Measurements from ENCODE around the gene CC2D1A. TPM values are rescaled to one million over a fixed set of nuclear protein-coding genes. Genes with fewer than 3 reads are reported as not detected.
"Not testable (repeated sequence)": the region's sequence is repeated elsewhere in the genome, so short reads cannot be mapped to it uniquely, and the experiment has no call there.

Gene CC2D1A
- total RNA-seq, 4 donors from 2014 or later = 113 to 294 (median 177) TPM

GRCh38 chr19:13917888-13918406 lies 11.9 kb downstream of the CC2D1A start:
- Histone ChIP-seq H3K36me3 (peaks cover 0 to 79% (median 37%) of the 10 kb centered on the region in 4 donors), H3K9me3 (no peaks in the 10 kb centered on the region), H3K4me1 (peaks cover 0 to 18% (median 7%) of the 10 kb centered on the region in 4 donors), H3K27me3 (no peaks in the 10 kb centered on the region), H3K4me3 (no peak overlapping the region), H3K27ac (no peak overlapping the region)
- intact Hi-C loops (cut with DNase I; ENCODE audit: low total_unique reads) = no loop called here
- TF ChIP-seq EP300 (IDR thresholded peaks at IDR 0.05; ENCODE audit: low read depth) (no peak), POLR2AphosphoS5 (IDR thresholded peaks at IDR 0.05) (no peak), POLR2A (IDR thresholded peaks at IDR 0.05) (no peak)
- TF ChIP-seq, protein P1, sequence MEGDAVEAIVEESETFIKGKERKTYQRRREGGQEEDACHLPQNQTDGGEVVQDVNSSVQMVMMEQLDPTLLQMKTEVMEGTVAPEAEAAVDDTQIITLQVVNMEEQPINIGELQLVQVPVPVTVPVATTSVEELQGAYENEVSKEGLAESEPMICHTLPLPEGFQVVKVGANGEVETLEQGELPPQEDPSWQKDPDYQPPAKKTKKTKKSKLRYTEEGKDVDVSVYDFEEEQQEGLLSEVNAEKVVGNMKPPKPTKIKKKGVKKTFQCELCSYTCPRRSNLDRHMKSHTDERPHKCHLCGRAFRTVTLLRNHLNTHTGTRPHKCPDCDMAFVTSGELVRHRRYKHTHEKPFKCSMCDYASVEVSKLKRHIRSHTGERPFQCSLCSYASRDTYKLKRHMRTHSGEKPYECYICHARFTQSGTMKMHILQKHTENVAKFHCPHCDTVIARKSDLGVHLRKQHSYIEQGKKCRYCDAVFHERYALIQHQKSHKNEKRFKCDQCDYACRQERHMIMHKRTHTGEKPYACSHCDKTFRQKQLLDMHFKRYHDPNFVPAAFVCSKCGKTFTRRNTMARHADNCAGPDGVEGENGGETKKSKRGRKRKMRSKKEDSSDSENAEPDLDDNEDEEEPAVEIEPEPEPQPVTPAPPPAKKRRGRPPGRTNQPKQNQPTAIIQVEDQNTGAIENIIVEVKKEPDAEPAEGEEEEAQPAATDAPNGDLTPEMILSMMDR (IDR thresholded peaks at IDR 0.05) = no peak
- 92% methylated on average over 11 to 14 of the region's 14 CpGs for WGBS, 2 donors (ENCODE audit: low coverage in 1 of 2)
- in situ Hi-C loops (cut with MboI; ENCODE audit: low pct_ligation_motif_present in 1 of 4, low pct_unique_long_range_greater_than_20kb in 1 of 4, low sequenced_read_pairs in 3 of 4) = no loop called here
- DNase-seq = no peak

DNA sequence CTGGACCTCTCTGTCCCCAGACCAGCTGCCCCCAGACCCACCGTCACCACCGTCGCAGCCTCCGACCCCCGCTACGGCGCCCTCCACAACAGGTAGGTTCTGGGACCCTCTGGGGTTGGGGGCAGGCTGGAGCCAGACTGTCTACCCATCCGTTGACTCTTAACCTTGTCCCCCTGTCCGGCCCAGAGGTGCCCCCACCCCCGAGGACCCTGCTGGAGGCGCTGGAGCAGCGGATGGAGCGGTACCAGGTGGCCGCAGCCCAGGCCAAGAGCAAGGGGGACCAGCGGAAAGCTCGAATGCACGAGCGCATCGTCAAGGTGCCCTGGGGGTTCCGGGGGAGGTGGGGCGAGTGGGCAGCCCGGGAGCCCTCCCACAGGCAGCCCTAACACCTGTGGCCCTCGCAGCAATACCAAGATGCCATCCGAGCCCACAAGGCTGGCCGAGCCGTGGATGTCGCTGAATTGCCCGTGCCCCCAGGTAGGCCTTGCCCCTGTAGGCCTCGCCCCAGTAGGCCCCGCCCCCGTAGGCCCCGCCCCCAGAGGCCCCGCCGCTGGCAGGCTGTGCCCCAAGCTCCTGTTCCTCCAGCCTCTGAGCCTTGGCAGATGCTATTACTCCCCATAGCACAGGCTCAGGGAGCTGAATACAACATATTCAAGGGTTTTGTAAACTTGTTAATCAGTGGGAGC lies 12.9 kb downstream of the CC2D1A start:
- no peak overlapping the region for H3K4me3 ChIP-seq
- TF ChIP-seq EP300 (IDR thresholded peaks at IDR 0.05; ENCODE audit: low read depth) (no peak), POLR2AphosphoS5 (IDR thresholded peaks at IDR 0.05) (no peak), POLR2A (IDR thresholded peaks at IDR 0.05) (no peak)
- TF ChIP-seq, protein P1 (IDR thresholded peaks at IDR 0.05) = no peak
- H3K27ac ChIP-seq = no peak overlapping the region
- no peaks in the 10 kb centered on the region for H3K9me3 ChIP-seq
- in situ Hi-C loops (cut with MboI; ENCODE audit: low pct_ligation_motif_present in 1 of 4, low pct_unique_long_range_greater_than_20kb in 1 of 4, low sequenced_read_pairs in 3 of 4) = no loop called here
- peaks cover 0 to 18% (median 7%) of the 10 kb centered on the region in 4 donors for H3K4me1 ChIP-seq
- H3K27me3 ChIP-seq = no peaks in the 10 kb centered on the region
- DNase-seq = no peak
- WGBS, 2 donors (ENCODE audit: low coverage in 1 of 2) = 95% methylated on average over 23 of the region's 34 CpGs; no CpG with 5 or more reads in 1 of the 2 donors
- H3K36me3 ChIP-seq = peaks cover 0 to 79% (median 37%) of the 10 kb centered on the region in 4 donors
- intact Hi-C loops (cut with DNase I; ENCODE audit: low total_unique reads) = no loop called here

GRCh38 chr19:13920524-13920923 lies 14.5 kb downstream of the CC2D1A start:
- in situ Hi-C loops (cut with MboI; ENCODE audit: low pct_ligation_motif_present in 1 of 4, low pct_unique_long_range_greater_than_20kb in 1 of 4, low sequenced_read_pairs in 3 of 4) (no loop called here), intact Hi-C loops (cut with DNase I; ENCODE audit: low total_unique reads) (no loop called here)
- Histone ChIP-seq H3K27ac (no peak overlapping the region), H3K4me3 (no peak overlapping the region), H3K36me3 (peaks cover 0 to 79% (median 37%) of the 10 kb centered on the region in 4 donors), H3K4me1 (peaks cover 0 to 18% (median 7%) of the 10 kb centered on the region in 4 donors), H3K9me3 (no peaks in the 10 kb centered on the region), H3K27me3 (no peaks in the 10 kb centered on the region)
- WGBS, 2 donors (ENCODE audit: low coverage in 1 of 2) = 97% methylated on average over 11 of the region's 11 CpGs; no CpG with 5 or more reads in 1 of the 2 donors
- no peak for DNase-seq
- TF ChIP-seq EP300 (IDR thresholded peaks at IDR 0.05; ENCODE audit: low read depth) (no peak), POLR2AphosphoS5 (IDR thresholded peaks at IDR 0.05) (no peak), POLR2A (IDR thresholded peaks at IDR 0.05) (no peak)
- TF ChIP-seq, protein P1 (IDR thresholded peaks at IDR 0.05) = no peak

- in situ Hi-C loops (cut with MboI; ENCODE audit: low pct_ligation_motif_present in 1 of 4, low pct_unique_long_range_greater_than_20kb in 1 of 4, low sequenced_read_pairs in 3 of 4) (no loop called here), intact Hi-C loops (cut with DNase I; ENCODE audit: low total_unique reads) (no loop called here)
- Histone ChIP-seq H3K36me3 (peaks cover 0 to 73% (median 36%) of the 10 kb centered on the region in 4 donors), H3K9me3 (no peaks in the 10 kb centered on the region), H3K4me1 (peaks cover 0 to 14% (median 4%) of the 10 kb centered on the region in 4 donors), H3K4me3 (no peak overlapping the region), H3K27me3 (no peaks in the 10 kb centered on the region), H3K27ac (no peak overlapping the region)
- TF ChIP-seq, protein P1 (IDR thresholded peaks at IDR 0.05) = no peak
- no peak for TF ChIP-seq POLR2AphosphoS5 (IDR thresholded peaks at IDR 0.05)
- no peak for TF ChIP-seq EP300 (IDR thresholded peaks at IDR 0.05; ENCODE audit: low read depth)
- TF ChIP-seq POLR2A (IDR thresholded peaks at IDR 0.05) = no peak
- no peak for DNase-seq
- WGBS, 2 donors (ENCODE audit: low coverage in 1 of 2) = 86% methylated on average over 2 of the region's 2 CpGs; no CpG with 5 or more reads in 1 of the 2 donors
Observed at GRCh38 chr19:13920940-13921747, 15.1 kb downstream of the CC2D1A start.

GRCh38 chr19:13922118-13922517 lies 16.1 kb downstream of the CC2D1A start:
- H3K27ac ChIP-seq; in situ Hi-C loops (cut with MboI; ENCODE audit: low pct_ligation_motif_present in 1 of 4, low pct_unique_long_range_greater_than_20kb in 1 of 4, low sequenced_read_pairs in 3 of 4); H3K9me3 ChIP-seq; H3K4me3 ChIP-seq; H3K4me1 ChIP-seq; intact Hi-C loops (cut with DNase I; ENCODE audit: low total_unique reads); H3K27me3 ChIP-seq; DNase-seq: not testable (repeated sequence)
- H3K36me3 ChIP-seq = peaks cover 0 to 78% (median 43%) of the 10 kb centered on the region in 4 donors
- 95% methylated on average over 6 of the region's 6 CpGs; no CpG with 5 or more reads in 1 of the 2 donors for WGBS, 2 donors (ENCODE audit: low coverage in 1 of 2)
